ENCODE results near the gene CYTH4.

CYTH4 gene

GRCh38 chr22:37259540-37260029, 22.7 kb upstream of the CYTH4 start:
- peak; percentile 76 for TF ChIP-seq CTCF (IDR thresholded peaks at IDR 0.05; ENCODE audit: low read length, missing control alignments)
- DNase-seq (ENCODE audit: low read depth), result peak; percentile 72
- H3K4me3 ChIP-seq (replicated peaks; ENCODE audit: low read depth, low read length), result peak overlapping the region; percentile 11

DNA sequence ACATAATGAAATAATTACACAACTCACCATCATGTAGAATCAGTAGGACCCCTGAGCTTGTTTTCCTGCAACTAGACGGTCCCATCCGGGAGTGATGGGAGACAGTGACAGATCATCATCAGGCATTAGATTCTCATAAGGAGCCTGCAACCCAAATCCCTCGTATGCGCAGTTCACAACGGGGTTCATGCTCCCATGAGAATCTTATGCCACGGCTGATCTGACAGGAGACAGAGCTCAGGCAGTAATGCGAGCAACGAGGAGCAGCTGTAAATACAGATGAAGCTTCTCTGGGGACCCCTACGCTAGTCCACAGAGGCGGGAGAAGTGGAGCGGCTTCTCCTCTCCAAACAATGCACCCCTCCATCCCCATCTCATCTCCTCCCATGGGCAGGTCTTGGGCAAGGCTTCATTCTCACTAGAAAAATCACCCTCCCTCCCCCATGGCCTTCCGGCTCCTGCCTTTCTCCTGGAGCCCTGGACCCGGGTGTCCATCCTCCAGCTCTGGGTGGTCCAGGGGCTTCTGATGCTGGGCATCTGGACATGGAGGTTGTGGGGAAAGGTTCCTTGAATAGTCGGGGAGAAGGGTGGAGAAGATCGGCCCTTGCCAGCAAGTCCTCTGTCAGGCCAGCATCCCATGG, 22.0 kb upstream of the CYTH4 start:
- no peak for DNase-seq (ENCODE audit: low read depth)
- H3K4me3 ChIP-seq (replicated peaks; ENCODE audit: low read depth, low read length), result no peak overlapping the region
- no peak for TF ChIP-seq CTCF (IDR thresholded peaks at IDR 0.05; ENCODE audit: low read length, missing control alignments)

DNA sequence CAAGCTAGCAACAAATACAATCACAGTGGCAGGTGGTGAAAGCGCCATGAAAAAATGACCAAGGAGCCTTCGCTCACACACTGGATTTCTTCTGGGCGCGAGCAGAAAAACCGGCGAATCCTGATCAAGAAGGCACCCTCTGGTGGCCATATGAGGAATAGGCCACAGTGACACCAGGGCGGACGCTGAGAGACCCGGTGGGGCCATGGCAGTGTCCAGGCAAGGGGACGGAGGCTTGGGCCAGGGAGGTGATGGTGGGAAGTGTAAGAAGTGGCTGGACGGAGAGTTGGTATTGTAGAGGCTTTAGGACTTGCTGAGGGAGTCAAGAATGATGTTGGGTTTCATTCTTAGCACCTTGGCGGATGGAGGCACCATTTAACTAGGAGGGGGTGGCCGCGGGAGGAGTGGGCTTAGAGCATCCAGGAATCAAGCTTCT, 21.4 kb upstream of the CYTH4 start:
- H3K4me3 ChIP-seq (replicated peaks; ENCODE audit: low read depth, low read length), result no peak overlapping the region
- DNase-seq (ENCODE audit: low read depth), result peak; percentile 65
- TF ChIP-seq CTCF (IDR thresholded peaks at IDR 0.05; ENCODE audit: low read length, missing control alignments), result peak; percentile 93

DNA sequence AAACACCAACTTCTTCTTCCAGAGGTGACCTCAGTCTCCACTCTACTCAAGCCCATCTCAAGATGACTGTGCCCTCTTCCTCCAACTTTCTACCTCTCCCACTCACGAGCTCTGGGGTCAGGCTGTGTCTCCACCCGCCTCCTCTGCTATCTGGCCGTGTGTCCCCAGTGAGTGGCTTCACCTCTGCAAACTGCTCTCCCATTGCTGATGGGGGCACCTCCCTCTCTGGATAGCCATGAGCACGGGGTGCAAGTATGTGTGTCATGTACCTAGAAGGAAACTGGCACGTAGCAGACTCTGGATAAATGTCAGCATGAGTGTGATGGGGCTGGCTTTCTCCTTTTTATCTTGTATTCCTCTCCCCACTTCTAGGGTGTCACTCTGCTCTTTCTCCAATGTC, 20.0 kb upstream of the CYTH4 start:
- no peak overlapping the region for H3K4me3 ChIP-seq (replicated peaks; ENCODE audit: low read depth, low read length)
- DNase-seq (ENCODE audit: low read depth), result no peak
- no peak for TF ChIP-seq CTCF (IDR thresholded peaks at IDR 0.05; ENCODE audit: low read length, missing control alignments)

GRCh38 chr22:37263966-37264887, 18.1 kb upstream of the CYTH4 start:
- H3K4me3 ChIP-seq (replicated peaks; ENCODE audit: low read depth, low read length), result no peak overlapping the region
- DNase-seq (ENCODE audit: low read depth), result no peak
- TF ChIP-seq CTCF (IDR thresholded peaks at IDR 0.05; ENCODE audit: low read length, missing control alignments), result no peak

DNA sequence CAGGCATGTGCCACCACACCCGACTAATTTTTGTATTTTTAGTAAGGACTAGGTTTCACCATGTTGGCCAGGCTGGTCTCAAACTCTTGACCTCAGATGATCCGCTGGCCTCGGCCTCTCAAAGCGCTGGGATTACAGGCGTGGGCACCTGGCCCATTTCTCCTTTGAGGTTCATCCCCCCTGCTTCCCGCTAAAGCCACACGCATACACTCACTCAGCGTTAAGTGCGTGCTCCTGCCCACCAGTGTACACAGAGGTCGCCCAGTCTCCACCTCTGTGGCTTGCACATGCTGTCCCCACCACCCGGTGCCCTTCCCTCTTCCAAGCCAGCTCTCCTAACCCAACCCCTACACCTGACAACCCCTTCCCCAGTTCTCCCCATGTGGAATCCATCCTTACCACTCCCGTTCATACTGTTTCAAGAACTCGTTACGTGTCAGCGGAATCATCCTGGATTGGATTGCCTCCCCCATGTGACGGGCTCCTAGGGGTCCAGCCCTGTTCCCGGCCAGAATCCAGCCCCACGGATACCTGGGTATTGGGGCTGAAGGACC, 15.7 kb upstream of the CYTH4 start:
- DNase-seq (ENCODE audit: low read depth), result no peak
- peak overlapping the region; percentile 49 for H3K4me3 ChIP-seq (replicated peaks; ENCODE audit: low read depth, low read length)
- no peak for TF ChIP-seq CTCF (IDR thresholded peaks at IDR 0.05; ENCODE audit: low read length, missing control alignments)
